NCI-H82 (cell line): Measurements from ENCODE around the gene NEMP1.
A peak's percentile ranks its signal among the peaks of the same experiment; 100 is the strongest.
"Not testable (repeated sequence)": the region's sequence is repeated elsewhere in the genome, so short reads cannot be mapped to it uniquely, and the experiment has no call there.

Experiments used
- DNase-seq: peaks from one replicate; lab custom pipeline; 2025; lab: John Stamatoyannopoulos, UW

The NEMP1 gene

GRCh38 chr12:57090924-57091637 lies 12.5 kb upstream of the NEMP1 start:
- DNase-seq = no peak

GRCh38 chr12:57090490-57090889 lies 11.9 kb upstream of the NEMP1 start:
- no peak for DNase-seq

- DNase-seq = peak; percentile 84
Observed at GRCh38 chr12:57089271-57090245, 11.0 kb upstream of the NEMP1 start.

GRCh38 chr12:57088354-57089270 lies 10.0 kb upstream of the NEMP1 start, which contains the start of gene NAB2:
NAB2 (plus strand) TSS chr12:57089114; CDS start chr12:57089272, 158 bp downstream.
- DNase-seq = peak; percentile 99

GRCh38 chr12:57087691-57088353 lies 9.2 kb upstream of the NEMP1 start:
- DNase-seq = peak; percentile 99

GRCh38 chr12:57087010-57087690 lies 8.6 kb upstream of the NEMP1 start:
- DNase-seq = peak; percentile 94

GRCh38 chr12:57086493-57087009 lies 8.0 kb upstream of the NEMP1 start:
- DNase-seq = peak; percentile 83

GRCh38 chr12:57085999-57086492 lies 7.5 kb upstream of the NEMP1 start:
- DNase-seq = peak; percentile 79

- DNase-seq = no peak
Observed at GRCh38 chr12:57080855-57081254, 2.3 kb upstream of the NEMP1 start.

GRCh38 chr12:57079821-57080220 lies 1.2 kb upstream of the NEMP1 start:
- no peak for DNase-seq

- not testable (repeated sequence) for DNase-seq
Observed at GRCh38 chr12:57073566-57074450, 4.8 kb downstream of the NEMP1 start.

- no peak for DNase-seq
Observed at GRCh38 chr12:57072661-57073060, 5.9 kb downstream of the NEMP1 start.

GRCh38 chr12:57069523-57069922 lies 9.1 kb downstream of the NEMP1 start:
- peak; percentile 86 for DNase-seq

- no peak for DNase-seq
Observed at GRCh38 chr12:57066245-57066644, 12.3 kb downstream of the NEMP1 start.

GRCh38 chr12:57063991-57064685 lies 14.5 kb downstream of the NEMP1 start:
- DNase-seq = no peak

GRCh38 chr12:57058454-57058853 lies 20.1 kb downstream of the NEMP1 start:
- no peak for DNase-seq

- DNase-seq = no peak
Observed at GRCh38 chr12:57057067-57057751, 21.4 kb downstream of the NEMP1 start.

GRCh38 chr12:57055824-57056223 lies 22.8 kb downstream of the NEMP1 start:
- no peak for DNase-seq
